Sigmoid colon (tissue), 3 donors: ENCODE data around the gene UGT1A6.

Experiments
- CTCF ChIP-seq, 4 experiments: fragments of 450-650 bp in 3 of 4; fragments of 200-600 bp in 1 of 4; IDR thresholded peaks; one replicate each; pipeline ENCODE4 v1.5.1; 2016 to 2019; ENCODE audit warnings: antibody characterized with exemption in 4 of 4, mild to moderate bottlenecking in 3 of 4, moderate library complexity in 2 of 4
- POLR2A ChIP-seq, 2 donors: fragments of 450-650 bp; IDR thresholded peaks; one replicate each; pipeline ENCODE4 v1.6.1; 2016; ENCODE audit warnings: antibody characterized with exemption in 2 of 2, mild to moderate bottlenecking in 2 of 2, moderate library complexity in 2 of 2

DNA sequence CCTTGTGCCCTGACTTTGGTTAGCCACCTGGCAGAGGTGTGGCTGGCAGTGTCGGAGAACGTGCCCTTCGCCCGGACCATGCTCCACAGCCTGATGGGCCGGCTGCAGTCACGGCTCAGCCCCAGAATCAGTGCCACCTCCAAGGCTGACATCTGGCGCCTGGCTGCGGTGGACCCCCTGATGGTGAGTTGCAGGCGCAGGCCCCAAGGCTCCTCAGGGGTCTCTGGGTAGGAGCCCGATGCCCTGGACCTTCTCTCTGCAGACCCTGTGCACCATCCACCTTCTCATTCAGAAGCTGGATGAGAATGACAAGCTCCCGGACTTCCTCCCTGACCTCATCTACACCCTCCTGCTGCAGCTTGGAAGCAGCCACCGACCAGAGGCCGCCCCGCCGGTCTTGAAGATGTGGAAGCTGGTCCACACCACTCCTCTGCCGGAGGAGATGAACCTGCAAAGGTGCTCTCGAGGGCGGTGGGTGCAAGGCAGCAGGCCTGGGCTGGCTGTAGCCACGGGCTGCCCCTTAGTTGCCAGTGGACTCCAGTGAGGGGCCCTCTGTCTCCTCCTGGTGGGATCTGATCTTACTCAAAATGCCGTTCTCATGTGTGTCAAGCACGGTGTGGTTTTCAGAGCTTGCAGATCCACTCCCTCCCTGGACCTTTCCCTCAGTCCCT, 129.5 kb downstream of the UGT1A6 start:
- TF ChIP-seq POLR2A (IDR thresholded peaks at IDR 0.05) (no peak), CTCF (IDR thresholded peaks at IDR 0.05) (no peak)
